ENCODE results near the gene DPM2.

- TF ChIP-seq SUZ12 (IDR thresholded peaks at IDR 0.05) (no peak), L3MBTL2 (conservative IDR thresholded peaks at IDR 0.05) (no peak)
Observed at GRCh38 chr9:127944586-127945218, 7.0 kb upstream of the DPM2 start.

Measured in HEK293T (cell line).